ENCODE results near the gene CPEB1. TPM values are rescaled to one million over a fixed set of nuclear protein-coding genes. Genes with fewer than 3 reads are reported as not detected.

The CPEB1 gene
- total RNA-seq, 1 donor from 2014 or later = 0.72 TPM

- no peak overlapping the region for H3K27ac Mint-ChIP-seq (ENCODE audit: unreplicated experiment)
- no peak overlapping the region for H3K4me3 Mint-ChIP-seq
- no peak for DNase-seq (ENCODE audit: low read depth, low spot score)
- H3K27me3 Mint-ChIP-seq (ENCODE audit: low read depth) = peaks cover 29% of the 10 kb centered on the region
- H3K9me3 Mint-ChIP-seq = no peaks in the 10 kb centered on the region
- H3K4me1 Mint-ChIP-seq = no peaks in the 10 kb centered on the region
- no peaks in the 10 kb centered on the region for H3K36me3 Mint-ChIP-seq (ENCODE audit: low read depth)
- no peak for TF ChIP-seq CTCF (conservative IDR thresholded peaks at IDR 0.05)
Measured at GRCh38 chr15:82611348-82611747, 35.8 kb downstream of the CPEB1 start.

- no peak overlapping the region for H3K4me3 Mint-ChIP-seq
- H3K9me3 Mint-ChIP-seq = no peaks in the 10 kb centered on the region
- TF ChIP-seq CTCF (conservative IDR thresholded peaks at IDR 0.05) = no peak
- H3K27ac Mint-ChIP-seq (ENCODE audit: unreplicated experiment) = no peak overlapping the region
- peaks cover 21% of the 10 kb centered on the region for H3K27me3 Mint-ChIP-seq (ENCODE audit: low read depth)
- no peaks in the 10 kb centered on the region for H3K4me1 Mint-ChIP-seq
- DNase-seq (ENCODE audit: low read depth, low spot score) = no peak
- no peaks in the 10 kb centered on the region for H3K36me3 Mint-ChIP-seq (ENCODE audit: low read depth)
Measured at GRCh38 chr15:82602195-82602594, 45.0 kb downstream of the CPEB1 start.

GRCh38 chr15:82599862-82600261 lies 47.3 kb downstream of the CPEB1 start:
- TF ChIP-seq CTCF (conservative IDR thresholded peaks at IDR 0.05) = no peak
- Mint-ChIP-seq H3K9me3 (no peaks in the 10 kb centered on the region), H3K4me3 (no peak overlapping the region), H3K36me3 (ENCODE audit: low read depth) (no peaks in the 10 kb centered on the region), H3K27me3 (ENCODE audit: low read depth) (peaks cover 25% of the 10 kb centered on the region), H3K4me1 (no peaks in the 10 kb centered on the region), H3K27ac (ENCODE audit: unreplicated experiment) (no peak overlapping the region)
- DNase-seq (ENCODE audit: low read depth, low spot score) = no peak

GRCh38 chr15:82597815-82598214 lies 49.3 kb downstream of the CPEB1 start:
- no peak for DNase-seq (ENCODE audit: low read depth, low spot score)
- H3K27ac Mint-ChIP-seq (ENCODE audit: unreplicated experiment) = no peak overlapping the region
- TF ChIP-seq CTCF (conservative IDR thresholded peaks at IDR 0.05) = no peak
- no peaks in the 10 kb centered on the region for H3K36me3 Mint-ChIP-seq (ENCODE audit: low read depth)
- peaks cover 29% of the 10 kb centered on the region for H3K27me3 Mint-ChIP-seq (ENCODE audit: low read depth)
- H3K4me1 Mint-ChIP-seq = no peaks in the 10 kb centered on the region
- H3K9me3 Mint-ChIP-seq = no peaks in the 10 kb centered on the region
- no peak overlapping the region for H3K4me3 Mint-ChIP-seq

GRCh38 chr15:82595766-82596165 lies 51.4 kb downstream of the CPEB1 start:
- DNase-seq (ENCODE audit: low read depth, low spot score) = no peak
- H3K4me3 Mint-ChIP-seq = no peak overlapping the region
- peaks cover 34% of the 10 kb centered on the region for H3K27me3 Mint-ChIP-seq (ENCODE audit: low read depth)
- H3K9me3 Mint-ChIP-seq = no peaks in the 10 kb centered on the region
- TF ChIP-seq CTCF (conservative IDR thresholded peaks at IDR 0.05) = no peak
- H3K27ac Mint-ChIP-seq (ENCODE audit: unreplicated experiment) = no peak overlapping the region
- H3K4me1 Mint-ChIP-seq = no peaks in the 10 kb centered on the region
- H3K36me3 Mint-ChIP-seq (ENCODE audit: low read depth) = no peaks in the 10 kb centered on the region

GRCh38 chr15:82595203-82595602 lies 52.0 kb downstream of the CPEB1 start:
- Mint-ChIP-seq H3K27me3 (ENCODE audit: low read depth) (peaks cover 37% of the 10 kb centered on the region), H3K4me1 (no peaks in the 10 kb centered on the region), H3K9me3 (no peaks in the 10 kb centered on the region), H3K27ac (ENCODE audit: unreplicated experiment) (no peak overlapping the region), H3K36me3 (ENCODE audit: low read depth) (no peaks in the 10 kb centered on the region), H3K4me3 (no peak overlapping the region)
- no peak for DNase-seq (ENCODE audit: low read depth, low spot score)
- no peak for TF ChIP-seq CTCF (conservative IDR thresholded peaks at IDR 0.05)
